Left cardiac atrium (tissue), 4 donors: ENCODE data around the gene PROM2. TPM values are rescaled to one million over a fixed set of nuclear protein-coding genes. Genes with fewer than 3 reads are reported as not detected.

Experiments used
- ATAC-seq, 2 donors: fragments of 200-7000 bp; cut with Tn5 transposase; one replicate each; pipeline ENCODE4 v1.9.1; 2020; ENCODE audit warnings: mild to moderate bottlenecking in 2 of 2, moderate library complexity in 2 of 2
- DNase-seq: peaks from one replicate; pipeline ENCODE4 v3.0.0-alpha.2; 2020
- intact Hi-C, 2 donors: fragments of 100-400 bp; cut with DNase I; formaldehyde crosslinking; loops; one replicate each; pipeline versions ENCODE4 v1.14.1 to v1.15.1; 2022 to 2023
- total RNA-seq, 2 donors: library from RNA; stranded (reverse); fragmentation: NEBNext Ultra II Directional; extraction: Animal tissue kit (Norgen Biotek cat#: 25700); gene quantifications; one replicate each; pipeline ENCODE4 v1.2.1, GENCODE V29; 2021
- donor health status: DM: no; HTN: yes; CAD: no.
- donor health status: DM: no; HTN: yes; CAD: no; lungs with severe emphysema.
- donor health status: DM: yes; HTN: yes; CAD: no.
- donor health status: Dilated cardiomyopathy.

PROM2 gene
- total RNA-seq, 2 donors from 2014 or later = 0.29 to 0.84 TPM

DNA sequence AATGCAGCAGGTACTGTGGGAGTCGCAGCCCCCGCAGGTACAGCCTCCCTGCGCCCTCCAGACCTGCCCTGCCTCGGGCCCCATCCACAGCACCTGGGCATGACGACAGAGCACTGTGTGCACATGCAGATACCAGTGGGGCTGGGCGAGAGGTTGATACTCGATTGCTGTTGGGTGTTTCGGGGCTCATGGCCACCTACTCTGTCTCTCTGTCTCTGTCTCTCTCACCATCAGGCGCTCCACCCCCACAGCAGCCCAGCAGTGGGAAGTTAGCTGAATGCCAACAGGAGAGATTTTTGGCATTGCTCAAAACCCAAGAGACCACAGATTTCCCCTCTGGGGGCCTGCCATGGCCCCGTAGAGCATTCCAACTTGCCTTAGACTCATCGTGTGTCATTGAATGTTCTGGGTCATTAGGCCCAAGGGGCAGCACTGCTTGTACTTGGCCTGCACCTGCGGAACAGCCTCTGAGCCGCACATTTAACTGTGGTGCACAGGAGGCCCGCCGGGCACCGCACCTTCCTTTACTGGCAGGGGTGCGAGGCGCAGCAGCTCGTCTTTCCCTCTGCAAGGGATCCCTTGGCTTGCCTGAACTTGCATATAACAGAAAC is 41.7 kb downstream of the PROM2 start:
- ATAC-seq (no peak), DNase-seq (no peak)
- intact Hi-C loops = loop anchor here (10.0 kb wide), 1 partner anchor 121 kb away; no protein-coding TSS in a partner anchor

DNA sequence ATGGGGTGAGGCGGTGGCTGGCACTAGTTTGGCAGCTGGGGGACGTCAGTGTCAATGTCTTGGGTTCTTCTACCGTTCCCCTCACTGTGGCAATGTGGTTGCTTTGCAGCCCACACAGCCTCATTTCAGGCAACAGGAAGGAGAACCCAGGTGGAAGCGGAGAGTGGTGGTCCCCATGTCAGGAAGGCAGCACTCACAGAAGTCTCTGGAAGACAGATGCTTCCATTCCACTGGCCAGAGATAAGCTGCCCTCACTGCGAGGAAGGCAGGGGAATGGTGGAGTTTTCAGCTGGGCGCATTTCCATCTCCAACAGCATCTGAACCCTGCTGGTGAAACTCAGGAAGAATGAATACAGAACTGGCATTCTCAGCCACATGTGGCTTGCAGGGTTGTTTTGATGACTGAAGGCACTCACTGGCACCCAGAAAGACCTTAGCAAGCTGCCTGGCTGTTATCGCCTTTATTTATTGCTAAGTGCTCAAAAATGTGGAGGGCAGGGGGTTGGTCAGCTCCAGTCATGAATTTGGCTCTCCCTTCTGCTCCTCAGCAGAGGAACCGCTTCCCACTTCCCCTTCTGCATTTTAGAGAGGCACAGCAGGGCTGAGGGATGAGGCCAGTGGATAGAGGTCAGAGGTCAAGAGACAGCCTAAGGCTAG is 42.3 kb downstream of the PROM2 start:
- ATAC-seq = no peak
- DNase-seq = no peak
- intact Hi-C loops = loop anchor here (10.0 kb wide), 1 partner anchor 122 kb away; no protein-coding TSS in a partner anchor

DNA sequence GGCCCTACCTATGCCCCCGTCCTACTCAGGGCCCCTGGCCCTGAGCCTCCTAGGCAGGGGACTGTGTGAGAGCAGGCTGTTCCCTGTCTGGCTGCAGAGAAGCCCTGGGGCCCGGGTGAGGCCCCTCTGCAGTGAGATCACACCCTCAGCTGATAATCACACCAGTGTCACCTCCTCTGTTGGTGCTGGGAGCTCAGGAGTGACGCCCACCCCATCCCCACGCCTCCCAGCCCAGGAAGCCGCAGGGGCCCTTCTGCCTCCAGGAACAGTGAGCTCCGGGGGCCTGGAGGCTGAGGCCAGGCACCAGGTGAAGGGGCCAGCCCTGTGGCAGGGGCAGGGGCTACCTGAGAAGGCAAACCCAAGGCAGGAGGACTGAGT is 42.9 kb downstream of the PROM2 start:
- intact Hi-C loops = loop anchor here (10.0 kb wide), 1 partner anchor 122 kb away; no protein-coding TSS in a partner anchor
- ATAC-seq (no peak), DNase-seq (no peak)

DNA sequence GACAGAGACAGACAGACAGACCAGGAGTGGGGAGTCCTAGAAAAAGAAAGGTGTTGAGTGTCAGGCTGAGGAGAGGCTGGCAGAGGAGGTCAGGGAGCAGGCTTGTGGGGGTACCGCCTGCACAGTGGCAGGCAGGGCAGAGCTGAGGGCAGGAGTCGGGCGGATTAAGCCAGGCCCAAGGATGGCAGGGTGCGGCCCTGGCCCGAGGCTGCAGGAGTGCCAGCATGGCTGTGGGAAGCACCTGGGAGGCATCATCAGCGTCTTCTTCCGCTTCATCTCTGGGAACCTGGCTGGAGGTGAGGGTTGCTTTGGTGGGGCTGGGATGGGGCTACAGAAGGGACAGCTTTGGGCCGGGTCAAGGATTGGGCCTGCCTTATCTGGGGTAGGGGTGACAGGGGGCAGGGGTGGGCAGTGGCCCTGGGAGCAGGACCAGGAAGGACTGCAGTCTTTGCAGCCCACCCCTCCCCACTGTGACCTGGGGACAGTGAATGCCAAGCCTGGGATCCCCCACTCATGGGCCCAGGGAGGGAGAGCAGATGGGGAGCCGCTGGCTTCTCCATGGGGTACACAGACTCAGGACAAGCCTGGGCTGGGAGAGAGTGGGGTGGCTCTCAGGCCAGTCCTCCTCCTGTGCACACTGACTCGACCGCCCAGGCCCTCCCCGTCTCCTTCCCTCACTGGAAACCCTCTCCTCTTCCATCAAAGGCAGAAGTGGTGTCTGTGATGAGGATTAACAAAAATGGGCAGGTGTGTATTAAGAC is 43.6 kb downstream of the PROM2 start:
- DNase-seq (no peak), ATAC-seq (no peak)
- intact Hi-C loops = loop anchor here (10.0 kb wide), 1 partner anchor 123 kb away; no protein-coding TSS in a partner anchor

DNA sequence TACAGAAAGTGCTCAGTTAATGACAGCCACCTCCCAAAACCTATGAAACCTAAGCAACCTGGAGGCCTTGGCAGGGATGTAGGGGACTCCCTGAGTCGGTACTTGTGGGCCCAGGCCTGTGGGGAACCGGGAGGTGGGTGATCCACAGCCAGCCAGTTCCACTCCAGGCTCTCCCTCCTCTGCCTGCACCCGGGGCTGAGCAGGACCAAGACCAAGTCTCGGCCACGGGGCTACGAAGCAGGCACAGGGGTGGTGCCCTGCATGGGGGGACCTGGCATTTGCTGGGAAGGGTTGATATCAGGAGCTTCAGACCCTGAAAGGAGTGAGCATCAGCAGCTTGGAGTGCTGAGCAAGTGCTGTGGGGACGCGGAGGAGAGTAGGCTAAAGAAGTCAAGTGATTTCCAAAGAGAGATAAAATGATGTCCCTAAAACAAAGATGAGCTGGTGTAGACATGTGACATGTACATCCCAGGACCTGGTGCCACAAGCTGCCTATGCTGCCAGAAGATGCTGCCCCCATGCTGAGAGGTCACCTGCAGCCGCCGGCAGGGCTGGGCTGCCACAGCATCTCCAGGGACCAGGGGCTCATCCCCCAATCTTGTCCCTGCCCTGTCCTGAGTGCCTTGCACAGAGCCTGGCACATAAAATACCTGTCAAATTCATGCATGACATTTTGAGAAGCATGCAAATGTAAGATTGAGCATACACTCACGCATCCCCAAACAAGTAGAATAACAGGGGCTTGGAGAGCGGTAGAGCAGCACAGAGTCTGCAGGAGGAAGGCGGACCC is 44.4 kb downstream of the PROM2 start:
- ATAC-seq = no peak
- intact Hi-C loops = loop anchor here (10.0 kb wide), 1 partner anchor 124 kb away; no protein-coding TSS in a partner anchor

DNA sequence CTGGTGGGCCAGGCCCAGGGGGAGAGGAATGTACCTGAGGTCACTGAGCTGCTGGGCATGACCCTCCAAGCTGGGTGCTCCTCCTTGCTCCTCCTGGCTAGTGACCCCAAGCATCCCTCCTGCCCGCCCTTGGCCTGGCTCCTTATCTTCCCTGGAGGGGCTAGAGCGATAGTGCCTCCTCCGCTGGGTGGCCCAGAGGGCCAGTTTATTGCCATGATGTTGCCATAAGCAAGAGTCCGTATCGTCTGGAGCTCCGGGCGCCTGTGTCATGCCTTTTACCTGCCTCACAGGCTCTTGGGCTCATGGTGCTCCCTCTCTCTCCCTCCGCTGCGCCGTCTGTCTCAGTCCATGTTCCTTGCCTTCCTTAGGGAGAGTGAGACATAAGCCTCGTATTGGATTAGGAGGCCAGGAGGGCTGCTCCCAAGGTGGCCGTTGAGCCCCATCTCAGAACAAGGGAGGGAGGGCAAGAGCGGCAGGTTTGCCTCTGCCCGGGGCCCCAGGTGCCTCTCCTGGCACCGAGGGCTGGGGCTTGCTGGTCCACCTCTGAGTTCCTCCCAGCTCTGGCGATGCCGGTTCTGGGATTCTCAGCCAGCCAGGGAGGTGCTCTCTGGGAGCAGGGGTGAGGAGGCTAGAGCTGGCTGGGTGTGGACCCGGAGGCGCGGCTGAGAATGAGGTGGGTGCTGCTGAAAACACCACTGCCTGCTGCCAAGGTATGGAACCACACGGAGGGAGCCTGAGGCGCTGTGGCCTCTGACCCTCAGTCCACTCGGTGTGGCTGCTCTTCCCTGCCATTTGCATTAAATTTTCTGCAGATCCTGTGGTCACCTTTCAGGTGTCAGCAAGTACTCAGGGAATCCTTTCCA is 45.5 kb downstream of the PROM2 start:
- DNase-seq = no peak
- intact Hi-C loops = loop anchor here (10.0 kb wide), 1 partner anchor 125 kb away; no protein-coding TSS in a partner anchor

More for the DNA sequence above, 44.4 kb downstream of the PROM2 start:
- no peak for DNase-seq

DNA sequence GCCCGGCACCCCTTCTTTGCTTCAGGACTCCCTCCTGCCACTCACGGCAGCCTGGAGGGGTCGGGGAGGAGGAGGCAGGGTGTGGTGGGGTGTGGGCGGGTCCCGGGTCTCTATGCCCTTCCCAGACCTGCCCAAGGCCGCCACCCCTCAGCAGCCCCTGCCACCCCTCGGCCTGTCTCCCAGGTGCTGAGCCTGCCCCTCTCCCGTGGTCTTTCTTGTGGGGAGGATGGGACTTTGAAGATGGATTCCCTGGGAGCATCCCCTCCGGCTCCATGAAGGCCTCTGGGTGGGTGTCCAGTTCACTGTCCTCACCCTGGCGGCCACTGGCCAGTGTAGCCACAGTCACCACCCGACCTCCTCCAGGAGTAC is 46.1 kb downstream of the PROM2 start:
- intact Hi-C loops = no loop called here
- DNase-seq = no peak

More for the DNA sequence above, 45.5 kb downstream of the PROM2 start:
- no peak for ATAC-seq

DNA sequence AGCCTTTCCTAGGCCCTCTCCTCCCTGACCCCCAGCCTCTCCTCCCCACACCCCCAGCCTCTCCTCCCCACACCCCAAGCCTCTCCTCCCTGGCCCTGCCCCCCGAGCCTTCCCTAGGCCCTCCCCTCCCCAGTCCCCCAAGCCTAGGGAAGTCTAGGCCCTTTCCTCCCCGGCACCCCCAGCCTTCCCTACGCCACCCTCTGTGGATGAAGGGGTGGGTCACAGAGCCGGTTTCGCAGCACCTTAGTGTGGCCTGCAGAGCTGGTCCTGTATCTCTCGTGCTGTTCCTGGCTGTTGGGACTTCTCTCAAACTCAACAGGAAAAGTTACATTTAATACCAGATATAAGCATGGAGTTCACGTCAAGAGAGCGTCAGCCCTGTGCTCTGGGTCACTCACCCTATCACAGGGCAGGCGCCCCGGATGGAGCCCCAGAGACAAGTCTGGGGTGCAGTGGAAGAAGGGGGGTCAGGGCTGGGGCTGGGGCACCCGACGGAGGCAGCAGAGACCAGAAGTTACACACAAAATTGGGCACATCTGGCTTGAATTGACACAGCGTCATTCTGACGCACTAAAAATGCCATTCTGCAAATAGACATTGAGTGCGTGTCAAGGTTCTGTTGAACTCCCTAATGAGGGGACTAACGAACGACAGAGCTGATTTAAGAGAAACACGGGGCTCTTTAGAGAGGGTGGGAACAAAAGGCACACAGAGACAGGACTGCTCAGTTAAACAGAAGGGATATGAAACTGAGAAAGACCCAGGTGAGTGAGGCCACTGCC is 46.9 kb downstream of the PROM2 start:
- DNase-seq = no peak
- intact Hi-C loops = no loop called here
- ATAC-seq = no peak

More for the DNA sequence above, 46.1 kb downstream of the PROM2 start:
- no peak for ATAC-seq

DNA sequence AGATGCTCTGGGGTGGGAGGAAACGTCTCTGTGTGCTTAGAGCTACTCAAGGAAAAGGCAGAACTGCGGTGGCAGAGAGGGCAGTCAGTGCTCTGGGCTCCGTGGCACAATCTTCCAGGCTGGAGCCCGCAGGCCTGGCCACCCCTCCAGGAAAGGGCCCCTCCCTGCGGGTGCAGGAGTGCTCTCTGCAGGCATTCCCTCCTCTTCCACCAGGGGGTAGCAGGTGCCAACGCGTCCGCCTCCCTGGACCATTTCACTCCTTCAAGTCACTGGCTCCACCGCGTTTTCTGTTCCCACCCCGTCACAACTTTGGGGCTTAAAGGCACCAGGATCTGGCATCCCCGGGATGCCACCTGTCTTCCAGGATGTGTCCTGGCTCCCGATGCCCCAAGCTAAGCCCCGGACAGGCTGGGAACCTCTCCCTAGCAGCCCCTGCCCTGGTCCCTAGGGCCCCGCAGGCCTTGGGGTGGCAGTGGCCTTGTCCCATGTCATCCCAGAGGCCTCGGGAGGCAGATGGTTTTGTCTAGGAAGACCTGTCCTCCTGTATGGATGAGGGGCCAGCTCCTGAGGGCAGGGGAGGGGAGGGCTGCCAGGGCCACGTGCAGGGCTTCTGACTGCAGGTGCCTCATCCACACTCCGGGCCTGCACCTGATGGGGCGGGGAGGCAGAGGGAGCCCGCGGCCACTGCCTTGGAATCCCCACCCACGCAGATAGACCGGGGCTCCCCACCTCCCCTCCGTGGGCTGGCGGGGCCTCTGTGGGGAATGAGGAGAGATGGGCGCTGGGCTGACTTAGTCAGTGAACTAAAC is 49.3 kb downstream of the PROM2 start:
- intact Hi-C loops = no loop called here
- no peak for ATAC-seq
- no peak for DNase-seq

DNA sequence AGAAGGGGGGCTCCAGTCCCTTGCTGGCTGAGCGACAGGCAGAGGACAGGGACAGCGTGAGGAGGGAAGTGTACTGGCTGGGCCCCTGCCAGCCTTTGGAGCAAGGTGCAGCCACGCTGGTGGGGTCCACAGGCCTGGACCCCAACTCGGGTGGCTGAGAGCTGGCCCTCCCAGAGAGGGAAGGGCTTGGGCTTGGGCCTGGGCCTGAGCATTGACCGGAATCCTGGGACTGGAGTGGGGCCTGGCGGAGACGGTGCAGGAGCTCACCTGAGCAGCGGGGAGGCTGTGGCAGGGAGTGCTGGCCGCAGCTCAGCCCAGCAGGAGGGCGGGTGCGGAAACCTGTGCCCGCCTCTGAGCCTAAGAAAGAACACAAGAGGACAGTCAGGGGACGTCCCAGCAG is 50.8 kb downstream of the PROM2 start:
- DNase-seq (no peak), ATAC-seq (no peak)
- intact Hi-C loops = no loop called here

DNA sequence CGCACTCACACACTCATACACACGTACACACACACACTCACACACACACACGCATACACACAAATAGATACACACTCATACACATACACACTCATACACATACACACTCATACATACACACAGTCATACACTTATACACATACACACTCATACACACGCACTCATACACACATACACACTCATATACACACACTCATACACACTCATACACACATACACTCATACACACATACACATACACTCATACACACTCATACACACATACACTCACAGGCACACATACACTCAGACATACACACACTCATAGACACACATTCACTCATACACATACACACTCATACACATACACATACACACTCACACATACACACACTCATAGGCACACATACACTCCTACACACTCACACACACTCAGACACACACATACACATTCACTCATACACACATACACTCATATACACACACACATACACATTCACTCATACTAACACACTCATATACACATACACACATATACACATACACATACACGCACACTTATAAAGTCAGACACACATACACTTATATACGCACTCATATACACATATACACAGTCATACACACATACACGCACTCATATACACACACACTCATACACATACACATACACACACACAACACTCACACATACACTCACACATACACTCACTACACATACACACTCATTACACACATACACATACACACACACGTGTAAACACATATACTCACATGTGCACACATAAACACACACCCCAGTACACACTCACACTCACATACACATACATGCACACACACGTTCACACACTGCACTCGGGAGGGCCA is 51.6 kb downstream of the PROM2 start:
- intact Hi-C loops = no loop called here
- DNase-seq (no peak), ATAC-seq (no peak)

DNA sequence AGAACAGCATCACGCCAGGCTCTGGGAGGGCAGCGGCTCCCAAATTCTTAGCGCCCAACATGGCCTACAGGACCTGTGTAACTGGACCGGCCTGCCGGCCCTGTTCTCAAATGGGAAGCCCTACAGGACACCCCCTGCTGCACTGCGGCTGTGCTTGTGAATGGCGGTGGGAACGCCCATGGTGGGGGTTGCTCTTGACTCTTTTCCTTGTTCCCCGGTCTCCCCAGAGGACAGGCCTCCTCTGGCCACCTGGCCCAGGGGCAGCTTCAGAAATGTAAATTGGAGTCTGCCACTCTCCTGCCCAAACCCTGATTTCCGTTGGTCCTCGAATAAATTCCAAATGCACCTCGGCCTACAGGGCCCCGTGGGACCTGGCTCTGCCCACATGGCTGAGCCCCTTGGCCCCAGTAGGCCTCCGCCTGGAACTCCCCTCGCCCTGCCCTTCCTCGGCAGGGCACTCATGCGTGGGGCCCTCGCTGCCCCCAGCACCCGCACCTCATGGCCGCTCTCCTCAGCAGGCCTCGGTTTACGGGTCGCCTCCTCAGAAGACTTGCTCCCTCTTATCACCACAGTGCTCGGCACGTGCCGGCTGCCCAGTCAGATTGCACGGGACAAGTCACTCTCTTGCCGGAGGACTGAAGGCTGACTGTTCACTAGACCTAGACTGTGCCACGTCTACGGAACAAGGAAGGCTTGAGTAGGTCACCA is 52.3 kb downstream of the PROM2 start:
- ATAC-seq (no peak), DNase-seq (no peak)
- intact Hi-C loops = no loop called here

DNA sequence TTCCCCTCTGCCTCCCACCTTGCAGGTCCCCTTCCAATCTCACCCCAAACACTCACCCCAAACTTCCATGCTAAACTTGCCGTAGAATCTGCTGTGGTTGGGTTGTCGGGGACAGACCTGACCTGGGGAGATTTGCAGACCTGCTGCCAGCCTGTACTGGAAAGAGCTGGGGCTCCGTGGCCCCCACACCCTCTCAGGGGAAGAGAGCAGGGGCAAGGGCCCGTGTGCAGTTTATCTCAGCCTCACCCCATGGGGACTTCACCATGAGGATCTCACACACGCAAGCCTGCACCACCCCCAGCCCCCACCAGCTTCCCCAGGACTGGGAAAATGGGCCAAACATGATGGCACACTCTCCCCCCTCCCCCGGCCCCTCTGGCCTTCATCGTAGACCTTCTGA is 53.6 kb downstream of the PROM2 start:
- ATAC-seq = no peak
- intact Hi-C loops = no loop called here
- DNase-seq = no peak

DNA sequence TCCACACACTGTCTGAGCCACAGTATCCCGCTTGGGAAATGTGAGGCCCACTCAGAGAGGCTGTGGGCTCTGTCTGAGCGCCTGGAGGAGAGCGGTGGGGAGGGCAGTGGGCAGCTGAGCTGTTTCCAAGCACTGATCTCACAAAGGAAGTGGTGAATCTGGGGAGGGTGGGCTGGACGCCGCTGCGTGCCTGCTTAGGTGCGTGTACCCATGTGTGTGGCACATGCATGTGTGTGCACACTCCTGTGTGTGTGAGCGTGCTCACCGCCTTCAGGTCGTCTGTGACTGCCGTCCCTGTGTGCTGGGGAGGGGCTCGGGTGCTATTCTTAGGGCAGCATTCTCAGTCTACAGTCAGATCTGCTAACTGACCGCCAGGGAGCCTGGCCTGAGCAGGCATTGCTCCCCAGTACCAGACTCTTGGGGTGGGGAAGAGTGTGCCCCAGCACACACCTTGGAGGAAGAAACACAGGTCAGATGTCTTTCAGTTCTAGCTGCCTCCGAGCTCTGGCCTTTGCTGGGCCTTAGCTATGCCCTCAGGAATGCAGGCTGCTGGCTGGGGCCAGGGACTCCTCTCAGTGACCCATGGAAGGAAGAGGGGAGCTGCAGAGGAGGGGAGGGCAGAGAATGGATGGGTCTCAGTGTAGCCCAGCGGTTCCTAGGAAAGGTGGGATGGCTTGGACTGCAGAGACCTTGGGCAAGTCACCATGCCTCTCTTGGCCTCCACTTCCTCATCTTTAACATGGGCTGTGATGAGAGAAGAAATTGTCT is 54.3 kb downstream of the PROM2 start:
- DNase-seq = no peak
- ATAC-seq = no peak
- intact Hi-C loops = no loop called here

DNA sequence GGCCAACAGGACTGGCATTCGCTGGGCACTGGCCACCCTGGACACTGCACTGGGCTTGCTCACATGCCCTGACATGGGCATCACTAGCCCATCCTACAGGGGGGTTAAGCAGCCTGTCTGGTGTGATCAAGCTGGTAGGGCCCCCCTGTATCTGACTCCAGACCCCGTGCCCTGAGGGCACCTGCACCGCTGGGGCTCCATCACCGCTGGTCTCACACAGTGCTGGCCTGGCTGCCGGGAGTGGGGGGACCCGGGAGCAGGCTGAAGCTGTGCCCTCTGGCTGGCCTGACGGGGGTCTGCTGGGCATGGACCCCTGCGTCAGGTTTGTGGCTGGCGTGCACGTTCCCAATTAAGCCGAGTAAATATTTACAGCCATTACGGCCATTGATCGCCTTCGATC is 55.2 kb downstream of the PROM2 start:
- no peak for DNase-seq
- ATAC-seq = no peak
- intact Hi-C loops = no loop called here
